ENCODE results near the gene CLEC16A. TPM values are rescaled to one million over a fixed set of nuclear protein-coding genes. Genes with fewer than 3 reads are reported as not detected.

Gene CLEC16A
- total and polyA plus RNA-seq, 8 donors = 8.1 to 17.2 (median 10.7) TPM

DNA sequence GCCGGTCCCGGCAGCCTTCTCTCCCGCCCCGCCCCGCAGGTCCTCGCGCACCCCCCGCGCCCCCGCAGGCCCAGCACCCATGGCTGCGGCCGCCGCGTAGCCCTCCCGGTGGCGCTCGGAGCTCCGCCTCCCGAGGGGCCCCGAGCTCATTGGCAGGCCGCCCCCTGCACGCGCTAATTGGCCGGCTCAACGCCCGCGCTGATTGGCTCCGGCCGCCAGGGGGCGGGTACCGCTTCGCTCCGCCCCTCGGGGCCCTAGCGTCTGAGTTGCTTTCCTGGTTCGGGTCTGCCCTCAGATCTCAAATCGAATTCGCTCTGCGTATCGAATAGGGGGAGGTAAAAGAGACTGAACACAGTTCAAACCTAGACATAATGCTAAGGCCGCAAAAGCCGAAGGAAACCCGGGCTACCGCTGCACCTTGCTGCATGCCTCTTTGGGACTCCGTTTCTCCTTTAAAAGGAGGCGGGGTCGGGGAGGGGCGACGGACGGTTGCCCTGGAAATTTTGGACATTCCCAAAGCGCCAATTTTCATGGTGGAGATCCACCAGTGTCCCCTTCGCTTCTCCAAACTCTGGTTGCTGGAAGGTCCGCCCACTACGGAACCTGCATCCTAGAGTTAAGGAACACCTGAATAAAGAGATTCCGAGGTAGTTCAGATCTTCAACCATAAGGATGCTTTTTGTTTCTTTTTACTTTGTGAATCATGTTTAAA lies 1.9 kb upstream of the CLEC16A start, which contains the start of gene DEXI:
Gene DEXI, minus strand, starts transcription at position 117 of the 712 bp plus-strand sequence. CDS start 463 bp downstream, outside the sequence.
- intact Hi-C loops (cut with DNase I) = no loop called here
- Histone ChIP-seq H3K4me3 (peak within 1 kb of the TSS; percentile 77 to 90 (median 80)), H3K36me3 (no peaks in the 10 kb centered on the region), H3K4me1 (peaks cover 24 to 45% (median 26%) of the 10 kb centered on the region in 3 donors), H3K27me3 (no peaks in the 10 kb centered on the region), H3K9me3 (no peaks in the 10 kb centered on the region), H3K27ac (peak within 1 kb of the TSS; percentile 54 to 80 (median 64))
- peak; percentile 66 to 81 (median 76) for ATAC-seq
- 3 to 4% methylated on average over 40 to 55 of the region's 55 CpGs for WGBS, 2 donors
- TF ChIP-seq, protein P1, sequence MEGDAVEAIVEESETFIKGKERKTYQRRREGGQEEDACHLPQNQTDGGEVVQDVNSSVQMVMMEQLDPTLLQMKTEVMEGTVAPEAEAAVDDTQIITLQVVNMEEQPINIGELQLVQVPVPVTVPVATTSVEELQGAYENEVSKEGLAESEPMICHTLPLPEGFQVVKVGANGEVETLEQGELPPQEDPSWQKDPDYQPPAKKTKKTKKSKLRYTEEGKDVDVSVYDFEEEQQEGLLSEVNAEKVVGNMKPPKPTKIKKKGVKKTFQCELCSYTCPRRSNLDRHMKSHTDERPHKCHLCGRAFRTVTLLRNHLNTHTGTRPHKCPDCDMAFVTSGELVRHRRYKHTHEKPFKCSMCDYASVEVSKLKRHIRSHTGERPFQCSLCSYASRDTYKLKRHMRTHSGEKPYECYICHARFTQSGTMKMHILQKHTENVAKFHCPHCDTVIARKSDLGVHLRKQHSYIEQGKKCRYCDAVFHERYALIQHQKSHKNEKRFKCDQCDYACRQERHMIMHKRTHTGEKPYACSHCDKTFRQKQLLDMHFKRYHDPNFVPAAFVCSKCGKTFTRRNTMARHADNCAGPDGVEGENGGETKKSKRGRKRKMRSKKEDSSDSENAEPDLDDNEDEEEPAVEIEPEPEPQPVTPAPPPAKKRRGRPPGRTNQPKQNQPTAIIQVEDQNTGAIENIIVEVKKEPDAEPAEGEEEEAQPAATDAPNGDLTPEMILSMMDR (IDR thresholded peaks at IDR 0.05) = peak in 1 of 4 donors; percentile 30
- peak; percentile 92 to 99 (median 96) for DNase-seq
- no peak for FAIRE-seq

DNA sequence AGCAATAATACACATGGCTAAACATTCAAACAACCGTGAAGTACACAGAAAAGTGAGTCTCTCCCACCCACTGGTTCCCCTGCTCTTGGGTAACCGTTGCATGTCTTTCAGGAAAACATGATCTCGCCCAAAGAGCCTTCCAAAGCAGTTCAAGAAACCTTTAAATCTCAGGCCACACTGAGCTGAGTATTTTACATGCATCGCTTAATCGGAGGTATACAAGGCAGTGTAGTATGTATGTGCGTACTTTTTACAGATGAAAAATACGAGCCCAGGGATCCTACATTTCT lies 1.4 kb upstream of the CLEC16A start:
- Histone ChIP-seq H3K36me3 (no peaks in the 10 kb centered on the region), H3K27me3 (no peaks in the 10 kb centered on the region), H3K9me3 (no peaks in the 10 kb centered on the region), H3K4me1 (peaks cover 19 to 40% (median 21%) of the 10 kb centered on the region in 3 donors), H3K4me3 (peak overlapping the region in 2 of 4 donors; percentile 77 to 90), H3K27ac (peak overlapping the region in 1 of 4 donors; percentile 80)
- no peak for FAIRE-seq
- ATAC-seq = no peak
- intact Hi-C loops (cut with DNase I) = no loop called here
- TF ChIP-seq, protein P1 (IDR thresholded peaks at IDR 0.05) = no peak
- no peak for DNase-seq
- WGBS, 2 donors = 87 to 92% methylated on average over 7 of the region's 7 CpGs

- Histone ChIP-seq H3K9me3 (no peaks in the 10 kb centered on the region), H3K27me3 (no peaks in the 10 kb centered on the region), H3K4me1 (peaks cover 0 to 18% (median 4%) of the 10 kb centered on the region in 3 donors), H3K4me3 (peak overlapping the region; percentile 83 to 92 (median 88)), H3K27ac (no peak overlapping the region), H3K36me3 (no peaks in the 10 kb centered on the region)
- WGBS, 2 donors = 21 to 29% methylated on average over 14 of the region's 14 CpGs
- intact Hi-C loops (cut with DNase I) = no loop called here
- ATAC-seq (no peak), DNase-seq (no peak), FAIRE-seq (no peak)
- TF ChIP-seq, protein P1 (IDR thresholded peaks at IDR 0.05) = no peak
Measured at GRCh38 chr16:10945065-10945787, 862 bp downstream of the CLEC16A start.

- no peaks in the 10 kb centered on the region for H3K36me3 ChIP-seq
- peaks cover 0 to 14% (median 0%) of the 10 kb centered on the region in 3 donors for H3K4me1 ChIP-seq
- DNase-seq = no peak
- no peak for FAIRE-seq
- H3K27me3 ChIP-seq = no peaks in the 10 kb centered on the region
- no peak overlapping the region for H3K27ac ChIP-seq
- no peaks in the 10 kb centered on the region for H3K9me3 ChIP-seq
- H3K4me3 ChIP-seq = no peak overlapping the region
- WGBS, 2 donors = 46 to 49% methylated on average over 5 of the region's 5 CpGs
- intact Hi-C loops (cut with DNase I) = no loop called here
- ATAC-seq = no peak
- TF ChIP-seq, protein P1 (IDR thresholded peaks at IDR 0.05) = no peak
Measured at GRCh38 chr16:10946308-10946707, 1.9 kb downstream of the CLEC16A start.
